Activated naive CD8-positive, alpha-beta T cell (primary cell): Measurements from ENCODE around the gene ST14.

Source experiments
- H3K27ac Mint-ChIP-seq: one replicate; pipeline ENCODE4 v1.8.0; 2021; ENCODE audit warnings: mixed read lengths
- H3K27me3 Mint-ChIP-seq: one replicate; pipeline ENCODE4 v1.8.0; 2021; ENCODE audit warnings: mixed read lengths
- H3K36me3 Mint-ChIP-seq: one replicate; pipeline ENCODE4 v1.8.0; 2021; ENCODE audit warnings: mixed read lengths
- H3K4me1 Mint-ChIP-seq: one replicate; pipeline ENCODE4 v1.8.0; 2021; ENCODE audit warnings: low read depth, mixed read lengths
- H3K4me3 Mint-ChIP-seq: one replicate; pipeline ENCODE4 v1.8.0; 2021; ENCODE audit warnings: mild to moderate bottlenecking, mixed read lengths
- H3K9me3 Mint-ChIP-seq: one replicate; pipeline ENCODE4 v1.8.0; 2021; ENCODE audit warnings: low read depth, mixed read lengths

The ST14 gene

GRCh38 chr11:130159657-130160497 lies at the start of gene ST14:
Gene ST14 (plus strand): TSS chr11:130159782. CDS start chr11:130159980, 198 bp downstream.
- Mint-ChIP-seq H3K27me3 (peaks cover 32% of the 10 kb centered on the region), H3K9me3 (no peaks in the 10 kb centered on the region), H3K36me3 (no peaks in the 10 kb centered on the region), H3K27ac (no peak within 1 kb of the TSS), H3K4me3 (peak within 1 kb of the TSS; percentile 58), H3K4me1 (peaks cover 8% of the 10 kb centered on the region)

- Mint-ChIP-seq H3K4me1 (no peaks in the 10 kb centered on the region), H3K27ac (no peak overlapping the region), H3K9me3 (no peaks in the 10 kb centered on the region), H3K36me3 (peaks cover 32% of the 10 kb centered on the region), H3K4me3 (no peak overlapping the region), H3K27me3 (peaks cover 5% of the 10 kb centered on the region)
Measured at GRCh38 chr11:130110339-130111108, 49.1 kb upstream of the ST14 start.

GRCh38 chr11:130112071-130112830 lies 47.3 kb upstream of the ST14 start:
- peaks cover 5% of the 10 kb centered on the region for H3K27me3 Mint-ChIP-seq
- H3K36me3 Mint-ChIP-seq, result peaks cover 31% of the 10 kb centered on the region
- H3K4me1 Mint-ChIP-seq, result no peaks in the 10 kb centered on the region
- no peak overlapping the region for H3K27ac Mint-ChIP-seq
- no peaks in the 10 kb centered on the region for H3K9me3 Mint-ChIP-seq
- no peak overlapping the region for H3K4me3 Mint-ChIP-seq

- Mint-ChIP-seq H3K27me3 (peaks cover 5% of the 10 kb centered on the region), H3K4me1 (peaks cover 15% of the 10 kb centered on the region), H3K36me3 (peaks cover 26% of the 10 kb centered on the region), H3K9me3 (no peaks in the 10 kb centered on the region), H3K4me3 (no peak overlapping the region), H3K27ac (no peak overlapping the region)
Measured at GRCh38 chr11:130114281-130114680, 45.3 kb upstream of the ST14 start.

- Mint-ChIP-seq H3K4me1 (peaks cover 20% of the 10 kb centered on the region), H3K36me3 (peaks cover 26% of the 10 kb centered on the region), H3K27ac (no peak overlapping the region), H3K27me3 (peaks cover 5% of the 10 kb centered on the region), H3K9me3 (no peaks in the 10 kb centered on the region), H3K4me3 (no peak overlapping the region)
Measured at GRCh38 chr11:130114726-130115125, 44.9 kb upstream of the ST14 start.

- Mint-ChIP-seq H3K27ac (no peak overlapping the region), H3K9me3 (no peaks in the 10 kb centered on the region), H3K4me3 (no peak overlapping the region), H3K4me1 (peaks cover 23% of the 10 kb centered on the region), H3K36me3 (peaks cover 25% of the 10 kb centered on the region), H3K27me3 (peaks cover 7% of the 10 kb centered on the region)
Measured at GRCh38 chr11:130115218-130115617, 44.4 kb upstream of the ST14 start.

GRCh38 chr11:130118165-130118564 lies 41.4 kb upstream of the ST14 start:
- Mint-ChIP-seq H3K27me3 (peaks cover 10% of the 10 kb centered on the region), H3K4me3 (no peak overlapping the region), H3K9me3 (no peaks in the 10 kb centered on the region), H3K27ac (no peak overlapping the region), H3K4me1 (peaks cover 46% of the 10 kb centered on the region), H3K36me3 (peaks cover 11% of the 10 kb centered on the region)

GRCh38 chr11:130118636-130119387 lies 40.8 kb upstream of the ST14 start:
- H3K36me3 Mint-ChIP-seq, result peaks cover 14% of the 10 kb centered on the region
- H3K27ac Mint-ChIP-seq, result no peak overlapping the region
- peaks cover 9% of the 10 kb centered on the region for H3K27me3 Mint-ChIP-seq
- peak overlapping the region; percentile 27 for H3K4me3 Mint-ChIP-seq
- H3K9me3 Mint-ChIP-seq, result no peaks in the 10 kb centered on the region
- H3K4me1 Mint-ChIP-seq, result peaks cover 46% of the 10 kb centered on the region

- H3K27ac Mint-ChIP-seq, result no peak overlapping the region
- H3K9me3 Mint-ChIP-seq, result no peaks in the 10 kb centered on the region
- peaks cover 7% of the 10 kb centered on the region for H3K27me3 Mint-ChIP-seq
- H3K36me3 Mint-ChIP-seq, result peaks cover 19% of the 10 kb centered on the region
- H3K4me1 Mint-ChIP-seq, result peaks cover 46% of the 10 kb centered on the region
- no peak overlapping the region for H3K4me3 Mint-ChIP-seq
Measured at GRCh38 chr11:130120045-130120444, 39.5 kb upstream of the ST14 start.

GRCh38 chr11:130121445-130121978 lies 38.1 kb upstream of the ST14 start:
- H3K4me3 Mint-ChIP-seq, result no peak overlapping the region
- peaks cover 17% of the 10 kb centered on the region for H3K36me3 Mint-ChIP-seq
- H3K27me3 Mint-ChIP-seq, result peaks cover 7% of the 10 kb centered on the region
- peaks cover 46% of the 10 kb centered on the region for H3K4me1 Mint-ChIP-seq
- no peak overlapping the region for H3K27ac Mint-ChIP-seq
- H3K9me3 Mint-ChIP-seq, result no peaks in the 10 kb centered on the region

- H3K9me3 Mint-ChIP-seq, result no peaks in the 10 kb centered on the region
- H3K27ac Mint-ChIP-seq, result peak overlapping the region; percentile 34
- peaks cover 46% of the 10 kb centered on the region for H3K4me1 Mint-ChIP-seq
- peaks cover 20% of the 10 kb centered on the region for H3K36me3 Mint-ChIP-seq
- H3K4me3 Mint-ChIP-seq, result peak overlapping the region; percentile 32
- peaks cover 7% of the 10 kb centered on the region for H3K27me3 Mint-ChIP-seq
Measured at GRCh38 chr11:130122141-130122575, 37.4 kb upstream of the ST14 start.

- no peak overlapping the region for H3K4me3 Mint-ChIP-seq
- peaks cover 20% of the 10 kb centered on the region for H3K36me3 Mint-ChIP-seq
- peaks cover 38% of the 10 kb centered on the region for H3K4me1 Mint-ChIP-seq
- no peak overlapping the region for H3K27ac Mint-ChIP-seq
- no peaks in the 10 kb centered on the region for H3K9me3 Mint-ChIP-seq
- H3K27me3 Mint-ChIP-seq, result peaks cover 7% of the 10 kb centered on the region
Measured at GRCh38 chr11:130123414-130124040, 36.1 kb upstream of the ST14 start.

- H3K4me3 Mint-ChIP-seq, result no peak overlapping the region
- H3K27ac Mint-ChIP-seq, result no peak overlapping the region
- no peaks in the 10 kb centered on the region for H3K9me3 Mint-ChIP-seq
- peaks cover 22% of the 10 kb centered on the region for H3K36me3 Mint-ChIP-seq
- H3K4me1 Mint-ChIP-seq, result peaks cover 33% of the 10 kb centered on the region
- peaks cover 7% of the 10 kb centered on the region for H3K27me3 Mint-ChIP-seq
Measured at GRCh38 chr11:130124096-130124495, 35.5 kb upstream of the ST14 start.

- Mint-ChIP-seq H3K27me3 (peaks cover 5% of the 10 kb centered on the region), H3K27ac (no peak overlapping the region), H3K4me1 (peaks cover 19% of the 10 kb centered on the region), H3K9me3 (no peaks in the 10 kb centered on the region), H3K4me3 (no peak overlapping the region), H3K36me3 (peaks cover 23% of the 10 kb centered on the region)
Measured at GRCh38 chr11:130125638-130126037, 33.9 kb upstream of the ST14 start.
